ENCODE measurements around the gene IQGAP2. TPM values are rescaled to one million over a fixed set of nuclear protein-coding genes. Genes with fewer than 3 reads are reported as not detected.

Gene IQGAP2
- total and polyA plus RNA-seq, 2 of the 8 experiments (the other 6 are each of a cell fraction or from before 2014, with no cell fraction given), result 19.7 to 66.0 TPM

DNA sequence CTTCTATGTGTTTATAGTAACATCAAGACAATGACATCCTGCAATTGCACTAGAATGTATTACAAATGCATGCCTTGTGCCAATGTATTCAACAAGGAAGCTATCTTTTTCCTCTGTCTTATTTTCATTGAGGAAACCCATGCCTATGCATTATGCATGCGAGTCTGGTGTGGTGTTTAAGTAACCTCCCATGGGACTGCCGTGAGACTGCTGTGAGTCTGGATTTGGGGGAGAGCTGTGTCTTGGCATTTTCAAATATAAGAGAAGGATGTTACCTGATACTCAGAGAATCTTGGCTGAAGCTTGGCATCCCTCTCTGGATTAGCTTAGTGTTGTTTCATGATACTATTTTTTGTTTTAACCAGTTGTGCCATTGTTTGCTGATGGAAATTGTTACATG, 121.8 kb downstream of the IQGAP2 start (continued):
- no peak for TF ChIP-seq HDAC2 (IDR thresholded peaks at IDR 0.05; ENCODE audit: borderline replicate concordance in 1 of 2, low read depth in 2 of 2, low read length in 2 of 2)
- no peak for TF ChIP-seq ATF3 (IDR thresholded peaks at IDR 0.05; ENCODE audit: insufficient read depth, low read depth, low read length)
- TF ChIP-seq TCF12 (IDR thresholded peaks at IDR 0.05; ENCODE audit: low read depth, low read length), result no peak
- TF ChIP-seq PHF8 (conservative IDR thresholded peaks at IDR 0.05; ENCODE audit: low read depth, low read length), result no peak
- TF ChIP-seq SIX5 (IDR thresholded peaks at IDR 0.05; ENCODE audit: low read depth, low read length), result no peak
- no peak for TF ChIP-seq POLR2A (IDR thresholded peaks at IDR 0.05; ENCODE audit: control extremely low read depth in 1 of 2, low read depth in 2 of 2, low read length in 2 of 2)
- TF ChIP-seq SAP30 (IDR thresholded peaks at IDR 0.05; ENCODE audit: insufficient read depth, insufficient replicate concordance, low read length), result no peak
- TF ChIP-seq, protein P1, sequence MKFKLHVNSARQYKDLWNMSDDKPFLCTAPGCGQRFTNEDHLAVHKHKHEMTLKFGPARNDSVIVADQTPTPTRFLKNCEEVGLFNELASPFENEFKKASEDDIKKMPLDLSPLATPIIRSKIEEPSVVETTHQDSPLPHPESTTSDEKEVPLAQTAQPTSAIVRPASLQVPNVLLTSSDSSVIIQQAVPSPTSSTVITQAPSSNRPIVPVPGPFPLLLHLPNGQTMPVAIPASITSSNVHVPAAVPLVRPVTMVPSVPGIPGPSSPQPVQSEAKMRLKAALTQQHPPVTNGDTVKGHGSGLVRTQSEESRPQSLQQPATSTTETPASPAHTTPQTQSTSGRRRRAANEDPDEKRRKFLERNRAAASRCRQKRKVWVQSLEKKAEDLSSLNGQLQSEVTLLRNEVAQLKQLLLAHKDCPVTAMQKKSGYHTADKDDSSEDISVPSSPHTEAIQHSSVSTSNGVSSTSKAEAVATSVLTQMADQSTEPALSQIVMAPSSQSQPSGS (IDR thresholded peaks at IDR 0.05; ENCODE audit: low read length), result no peak
- no peak for TF ChIP-seq SP4 (IDR thresholded peaks at IDR 0.05; ENCODE audit: low read length)
- TF ChIP-seq POU5F1 (IDR thresholded peaks at IDR 0.05; ENCODE audit: low read depth, low read length), result no peak

All from H1 (cell line).